NCI-H2196 treated with DMSO at 0.1 percent for 48 hours (cell line): ENCODE measurements around the gene LANCL2.

Source experiments
- DNase-seq: peaks from one replicate; lab custom pipeline; 2025; ENCODE audit not compliant: unreplicated experiment; lab: John Stamatoyannopoulos, UW

Gene LANCL2

DNA sequence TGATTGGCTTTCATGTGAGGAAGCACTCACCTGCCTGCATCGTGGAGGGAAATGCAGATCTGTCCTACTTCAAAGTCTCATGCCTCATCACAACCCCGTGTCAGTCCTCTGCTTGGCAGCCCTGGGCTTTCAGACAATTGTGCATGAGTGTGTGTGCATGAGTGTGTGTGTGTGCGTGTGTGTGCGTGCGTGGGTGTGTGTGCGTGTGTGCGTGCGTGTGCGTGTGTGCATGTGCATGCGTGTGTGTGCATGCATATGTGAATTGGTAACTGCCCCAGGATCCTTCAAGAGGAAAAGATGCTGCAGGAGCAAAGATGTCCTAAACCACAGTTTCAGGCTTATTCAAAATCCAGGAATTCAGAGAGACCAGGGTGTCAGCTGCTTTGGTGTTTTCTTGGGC, 71.3 kb downstream of the LANCL2 start:
- no peak for DNase-seq

DNA sequence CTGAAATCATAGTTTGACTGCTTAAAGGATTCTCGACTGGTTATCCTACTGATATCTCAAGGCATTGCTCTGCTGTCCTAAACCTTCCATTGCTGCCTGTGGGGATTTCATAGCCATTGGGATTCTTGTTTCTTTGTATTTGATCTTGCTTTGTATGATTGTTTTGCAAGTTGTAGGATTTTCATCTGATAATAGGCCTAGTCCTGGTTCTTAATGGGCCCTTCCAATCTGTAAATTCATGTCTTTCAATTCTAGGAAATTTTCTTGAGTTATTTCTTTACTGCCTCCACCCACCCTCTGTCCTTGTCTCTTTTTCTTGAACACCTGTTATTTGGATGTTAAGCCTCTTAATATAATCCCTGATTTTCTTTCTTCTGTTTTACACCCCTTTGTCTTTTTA, 72.2 kb downstream of the LANCL2 start:
- no peak for DNase-seq

DNA sequence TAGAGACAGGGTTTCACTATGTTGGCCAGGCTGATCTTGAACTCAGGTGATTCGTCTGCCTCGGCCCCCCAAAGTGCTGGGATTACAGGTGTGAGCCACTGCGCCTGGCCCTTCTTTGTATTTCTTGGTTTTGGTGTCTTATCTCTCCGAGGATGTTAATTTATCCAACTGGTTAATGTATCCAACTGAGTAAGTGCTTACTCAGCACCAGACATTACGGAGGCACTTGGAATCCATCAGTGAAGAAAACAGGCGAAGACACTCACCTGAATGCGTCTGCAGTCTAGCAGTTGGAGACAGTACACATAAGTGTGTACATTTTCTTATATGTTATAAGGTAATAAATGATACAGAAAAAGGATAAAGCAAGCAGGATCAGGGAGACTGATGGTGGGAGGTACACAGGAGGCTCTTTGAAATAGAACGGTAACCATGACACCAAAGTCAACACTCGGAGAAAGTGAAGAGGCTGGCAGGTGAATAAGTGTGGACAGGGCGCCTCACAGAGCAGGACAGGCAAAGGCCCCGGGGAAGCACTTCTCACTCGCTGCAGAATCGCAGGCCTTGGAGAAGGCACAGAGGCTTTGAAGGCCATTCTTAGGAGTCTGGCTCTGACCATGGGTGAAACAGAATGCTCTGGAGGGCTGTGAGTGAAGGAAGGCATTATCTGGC, 73.1 kb downstream of the LANCL2 start:
- peak; percentile 78 for DNase-seq

DNA sequence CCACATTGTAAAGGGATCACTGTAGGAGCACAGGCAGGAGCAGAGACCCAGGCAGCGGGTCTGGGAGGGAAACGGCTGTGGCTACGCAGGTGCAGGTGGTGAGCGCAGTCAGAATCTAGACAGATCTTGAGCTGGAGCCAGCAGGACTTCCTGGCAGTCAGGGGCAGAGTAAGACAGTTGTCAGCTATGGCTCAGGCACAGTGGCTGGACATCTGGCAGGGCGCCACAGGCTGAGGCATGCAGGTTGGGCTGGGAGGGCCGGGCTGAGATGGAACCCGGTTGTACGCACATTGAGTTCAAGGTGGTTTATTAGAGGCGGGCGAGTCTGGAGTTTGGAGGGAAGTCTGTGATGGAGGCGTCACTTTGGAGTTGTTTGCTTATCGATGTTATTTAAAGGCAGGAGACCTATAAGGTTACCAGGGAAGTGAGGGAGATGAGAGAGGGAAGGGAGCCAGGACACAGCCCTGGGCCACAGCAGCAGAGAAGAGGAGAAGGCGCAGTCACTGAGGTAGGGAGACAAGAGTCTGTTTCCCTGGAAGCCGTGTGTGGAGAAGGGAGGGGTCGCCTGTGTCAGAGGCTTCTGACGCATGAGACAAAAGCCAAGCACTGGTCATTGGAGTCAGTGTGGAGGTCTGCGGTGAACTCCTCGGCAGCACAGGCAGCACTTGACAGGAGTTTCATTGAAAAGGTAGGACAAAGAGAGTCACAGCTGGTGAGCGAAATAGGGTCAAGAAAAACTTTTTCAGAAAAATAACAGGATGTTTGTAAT, 73.8 kb downstream of the LANCL2 start:
- DNase-seq: peak; percentile 75

DNA sequence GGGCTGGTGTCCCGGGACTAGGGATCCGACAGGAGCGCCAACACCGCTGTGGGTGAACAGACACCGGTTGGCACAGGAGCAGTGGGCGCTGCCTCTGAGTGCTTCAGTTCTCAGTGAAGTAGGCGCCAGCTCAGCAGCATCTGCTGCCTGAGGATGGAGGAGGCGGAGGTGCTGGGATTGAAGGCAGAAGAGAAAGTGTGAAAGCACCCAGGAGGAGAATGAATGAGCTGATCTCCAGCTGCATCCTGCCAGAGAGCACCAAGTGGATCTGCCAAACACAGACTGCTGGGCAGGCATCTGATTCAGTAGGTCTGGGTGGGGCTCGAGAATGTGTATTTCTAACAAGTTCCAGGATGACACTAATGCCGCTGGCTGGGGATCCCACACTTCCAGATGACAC, 74.5 kb downstream of the LANCL2 start:
- DNase-seq: peak; percentile 36

DNA sequence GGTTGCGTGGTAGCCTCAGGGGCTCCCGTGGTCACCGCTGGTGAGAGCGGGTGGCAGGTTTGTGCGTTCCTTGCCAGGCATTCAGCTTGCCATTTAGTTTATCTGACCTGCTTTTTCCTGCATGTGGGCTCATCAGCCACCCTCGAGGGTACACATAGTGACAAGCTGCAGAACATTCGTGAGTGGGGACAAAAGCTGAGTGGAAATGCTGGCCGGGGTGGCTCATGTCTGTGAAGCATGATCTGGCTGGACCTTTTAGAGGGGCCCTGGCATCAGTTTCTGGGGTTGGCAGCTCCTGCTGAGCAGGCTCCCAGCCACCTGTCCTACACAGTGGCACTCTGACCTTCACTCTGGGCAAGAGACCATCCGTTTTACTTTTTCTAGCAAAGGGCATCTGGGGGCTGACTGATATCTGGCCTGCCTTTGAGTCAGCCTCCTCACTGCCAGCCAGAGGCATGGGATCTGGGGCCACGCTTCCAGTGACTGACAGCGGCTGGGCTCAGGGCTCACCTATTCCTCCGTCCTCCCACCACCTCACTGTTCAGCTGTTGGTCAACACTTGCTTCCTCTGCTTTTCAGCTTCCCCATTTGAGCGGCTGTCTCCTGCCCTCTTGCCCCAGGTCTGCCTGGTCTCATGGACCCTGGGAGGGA, 75.0 kb downstream of the LANCL2 start:
- DNase-seq: no peak

DNA sequence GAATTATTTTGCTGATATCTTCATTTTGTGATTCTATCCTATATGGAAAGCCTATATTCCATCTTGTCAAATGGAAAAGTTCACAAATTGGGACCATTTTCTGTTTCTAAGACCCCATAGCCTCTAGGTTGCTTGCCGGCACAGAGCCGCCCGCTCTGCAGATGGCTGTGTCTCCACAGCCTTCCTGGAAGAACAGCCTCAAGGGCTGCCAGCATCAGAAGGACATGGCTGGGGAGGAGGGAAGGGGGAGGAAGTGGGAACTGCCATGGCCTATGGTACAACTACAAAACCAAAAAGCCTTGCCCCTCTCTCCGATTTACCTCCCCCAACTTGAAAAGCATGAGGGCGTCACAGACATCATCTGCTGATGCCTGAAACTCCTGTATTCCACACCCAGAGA, 75.9 kb downstream of the LANCL2 start:
- no peak for DNase-seq

DNA sequence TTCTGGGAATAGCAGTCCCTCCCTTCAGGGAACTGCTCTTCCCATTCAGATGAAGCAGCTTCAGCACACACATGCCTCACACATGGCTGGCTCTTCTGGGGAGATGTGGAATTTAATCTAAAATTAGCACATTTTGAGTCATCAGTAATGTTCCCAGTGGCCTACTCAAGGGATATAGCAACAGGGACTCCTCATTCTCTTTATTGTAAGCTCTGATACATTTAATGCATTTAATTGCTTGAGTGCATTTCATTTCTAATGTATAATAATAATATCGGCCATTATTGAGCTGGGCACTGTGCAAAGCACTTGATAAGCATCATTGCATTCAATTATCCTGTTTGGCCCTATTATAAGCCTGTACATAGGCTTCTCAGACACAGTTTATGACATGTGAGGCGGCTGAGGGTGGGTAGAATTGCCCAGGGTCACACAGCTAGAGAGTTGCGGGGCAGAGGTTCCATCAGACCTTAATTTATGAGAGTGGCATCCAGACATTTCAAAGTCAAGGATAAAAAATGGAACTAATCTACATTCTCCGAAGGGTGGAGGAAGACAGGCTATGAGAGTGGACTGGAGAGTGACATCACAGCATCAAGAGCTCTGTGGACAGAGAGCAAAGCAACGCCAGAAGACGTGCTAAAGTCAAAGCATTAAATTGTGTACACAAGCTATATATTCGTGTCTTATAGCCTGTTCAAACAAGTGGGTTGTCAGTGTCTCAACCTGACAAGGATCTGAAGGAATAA, 76.8 kb downstream of the LANCL2 start:
- DNase-seq: no peak

DNA sequence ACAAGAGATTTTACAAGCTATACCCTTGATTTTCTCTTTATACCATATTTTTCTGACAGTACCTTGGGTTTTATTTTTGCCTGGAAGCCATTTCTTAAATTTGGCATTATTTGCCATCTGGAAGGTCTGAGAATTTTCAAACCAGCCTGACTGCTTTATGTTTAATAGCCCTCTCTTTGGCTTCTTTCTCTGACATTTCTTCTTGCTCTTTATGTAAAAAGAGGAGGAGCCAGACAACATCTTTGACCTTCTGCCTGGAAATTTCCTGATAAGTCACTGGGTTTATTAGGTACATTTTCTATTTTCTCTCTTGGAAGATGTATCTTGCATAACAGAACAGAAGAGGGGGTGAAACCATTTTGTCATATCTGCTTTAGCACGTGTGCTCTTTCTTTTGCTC, 79.6 kb downstream of the LANCL2 start:
- DNase-seq: no peak

DNA sequence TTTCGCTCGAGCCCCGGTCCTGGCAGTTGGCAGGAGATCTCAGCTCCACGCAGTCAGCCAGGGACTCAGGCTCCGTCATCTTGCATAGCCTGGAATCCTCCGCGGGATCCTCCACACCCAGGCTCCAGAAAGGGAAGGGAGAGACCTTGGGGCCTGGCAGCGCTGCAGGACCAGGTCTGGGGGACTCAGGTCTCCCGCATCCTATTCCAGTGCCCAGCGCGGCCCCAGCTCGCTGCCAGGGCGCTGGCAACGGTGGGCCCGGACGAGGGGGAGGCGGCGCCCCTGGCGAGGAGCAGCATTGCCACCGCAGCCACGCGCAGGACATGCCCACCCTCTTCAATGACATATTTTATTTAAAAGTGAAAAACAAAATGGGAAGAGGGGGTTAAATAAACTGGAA, 83.4 kb downstream of the LANCL2 start:
- no peak for DNase-seq

DNA sequence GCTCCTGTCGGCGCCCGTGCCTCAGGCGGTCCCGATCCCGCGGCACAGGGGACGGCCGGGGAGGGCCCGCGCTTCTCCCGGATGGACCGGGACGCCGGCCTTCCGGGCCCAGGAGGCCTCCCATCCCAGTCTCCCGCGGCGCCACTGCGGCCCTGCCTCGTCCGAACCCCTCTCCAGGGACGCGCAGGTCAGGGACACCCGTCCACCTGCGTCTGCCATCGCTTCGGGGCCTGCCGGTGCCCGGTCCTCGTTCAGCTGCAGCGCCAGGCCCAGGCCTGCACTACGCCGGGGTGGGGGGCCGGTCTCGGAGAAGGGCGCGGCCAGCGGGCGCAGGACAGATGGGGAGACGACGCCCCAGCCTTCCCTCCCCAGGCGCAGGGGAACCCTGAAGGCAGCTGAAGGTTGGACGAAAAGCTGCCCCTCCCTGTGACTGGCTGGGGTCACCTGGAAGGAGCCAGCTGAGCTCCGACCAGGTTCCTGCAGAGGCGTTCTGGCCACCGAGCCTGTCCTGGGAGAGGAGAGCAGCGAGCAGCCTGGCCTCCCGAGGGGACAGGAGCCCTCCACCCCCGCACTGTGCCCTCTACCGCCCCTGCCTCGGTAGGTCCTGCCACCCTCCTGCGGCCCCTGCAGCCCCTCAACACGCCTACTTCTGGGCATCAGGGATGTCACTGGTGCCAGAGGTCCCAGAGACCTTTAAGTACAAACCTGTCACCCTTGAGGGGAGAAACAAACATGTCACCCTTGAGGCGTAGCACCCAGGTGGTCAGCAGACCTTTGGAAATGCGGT, 84.3 kb downstream of the LANCL2 start:
- DNase-seq: no peak

DNA sequence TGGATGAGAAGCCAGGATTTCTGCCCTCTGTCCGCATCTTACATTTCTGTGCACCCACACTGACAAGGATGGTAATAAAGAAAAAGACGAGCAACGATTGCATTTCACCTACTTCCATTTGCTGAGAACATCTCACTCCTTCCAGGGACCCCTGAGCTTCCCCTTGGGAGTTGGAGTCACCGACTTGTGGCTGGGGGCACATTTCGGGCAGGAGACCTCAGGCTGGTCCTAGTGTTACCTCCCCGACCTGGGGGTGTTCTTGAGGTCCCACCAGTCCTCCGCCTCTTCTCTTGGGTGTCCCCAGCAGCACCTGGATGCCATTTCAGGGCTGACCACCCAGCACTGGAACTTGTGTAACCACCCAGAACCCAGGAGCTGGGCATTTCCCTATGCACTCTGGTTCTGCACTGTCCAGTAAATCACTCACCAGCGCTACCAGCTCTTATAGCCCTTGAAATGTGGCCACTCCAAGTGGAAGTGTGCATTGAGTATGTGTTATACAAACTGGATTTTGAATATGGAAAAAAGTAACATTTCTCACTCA, 84.9 kb downstream of the LANCL2 start:
- no peak for DNase-seq

DNA sequence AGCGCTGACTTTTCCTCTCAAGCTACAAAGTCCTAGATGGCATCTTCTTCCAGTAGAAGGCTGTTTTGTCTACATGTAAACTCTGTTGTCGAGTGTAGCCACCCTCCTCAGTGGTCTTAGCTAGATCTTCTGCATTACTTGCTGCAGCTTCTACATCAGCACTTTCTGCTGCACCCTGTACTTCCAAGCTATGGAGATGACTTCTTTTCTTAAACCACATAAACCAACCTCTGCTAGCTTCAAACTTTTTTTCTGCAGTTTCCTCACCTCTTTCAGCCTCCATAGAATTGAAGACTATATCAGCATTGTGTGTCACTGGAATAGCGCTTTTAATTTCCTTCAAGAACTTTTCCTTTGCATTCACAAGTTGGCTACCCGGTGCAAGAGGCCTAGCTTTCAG, 87.8 kb downstream of the LANCL2 start:
- DNase-seq: no peak

DNA sequence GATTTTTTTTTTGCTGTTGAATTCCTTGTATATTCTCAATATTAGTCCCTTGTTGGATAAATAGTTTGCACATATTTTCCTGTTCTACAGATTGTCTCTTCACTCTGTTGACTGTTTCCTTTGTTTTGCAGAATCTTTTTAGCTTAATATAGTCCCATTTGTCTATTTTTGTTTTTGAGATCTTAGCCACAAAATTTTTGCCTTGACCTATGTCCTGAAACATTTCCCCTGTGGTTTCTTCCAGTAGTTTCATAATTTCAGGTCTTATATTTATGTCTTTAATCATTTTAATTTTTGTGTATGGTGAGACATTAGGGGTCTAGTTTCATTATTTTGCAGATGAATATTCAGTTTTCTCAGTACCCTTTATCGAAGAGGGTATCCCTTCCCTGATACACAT, 92.7 kb downstream of the LANCL2 start:
- no peak for DNase-seq

DNA sequence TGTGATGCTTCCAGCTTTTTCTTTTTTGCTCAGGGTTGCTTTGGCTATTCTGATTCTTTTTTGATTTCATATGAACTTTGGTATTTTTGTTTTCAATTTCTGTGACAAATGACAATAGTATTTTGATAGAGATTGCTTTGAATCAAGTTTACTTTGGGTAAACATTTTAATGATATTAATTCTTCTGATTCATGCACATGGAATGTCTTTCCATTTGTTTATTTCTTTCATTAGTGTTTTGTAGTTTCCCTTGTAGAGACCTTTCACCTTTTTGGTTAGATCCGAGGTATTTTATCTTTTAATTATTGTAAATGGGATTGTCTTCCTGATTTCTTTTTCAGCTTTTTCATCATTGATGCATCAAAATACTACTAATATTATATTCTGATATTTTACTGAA, 93.2 kb downstream of the LANCL2 start:
- no peak for DNase-seq

DNA sequence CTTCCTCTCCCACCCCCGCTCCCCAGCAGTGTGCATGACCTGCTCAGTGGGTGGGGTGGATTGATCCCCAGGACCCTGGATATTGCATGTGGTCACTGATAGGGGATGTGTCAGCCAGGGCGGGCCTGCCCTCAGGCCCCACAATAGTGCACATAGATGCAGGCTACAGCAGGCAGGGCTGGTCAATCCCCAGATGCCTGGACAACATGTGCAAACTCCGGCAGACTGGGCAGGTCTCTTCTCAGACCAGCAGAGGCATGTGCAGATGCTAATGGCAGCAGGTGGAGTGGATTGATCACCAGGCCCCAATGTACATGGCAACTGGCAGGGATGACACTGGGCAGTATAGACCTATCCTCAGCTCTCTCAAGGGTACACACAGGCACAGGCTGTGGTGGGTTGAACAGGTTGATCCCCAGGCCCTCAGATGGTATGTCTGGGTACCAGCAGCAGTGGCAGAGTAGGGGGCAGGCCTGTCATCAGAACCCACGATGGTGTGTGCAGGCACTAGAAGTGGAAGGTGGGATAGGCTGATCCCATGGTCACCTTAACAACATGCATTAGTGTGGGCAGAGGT, 98.6 kb downstream of the LANCL2 start:
- DNase-seq: no peak

DNA sequence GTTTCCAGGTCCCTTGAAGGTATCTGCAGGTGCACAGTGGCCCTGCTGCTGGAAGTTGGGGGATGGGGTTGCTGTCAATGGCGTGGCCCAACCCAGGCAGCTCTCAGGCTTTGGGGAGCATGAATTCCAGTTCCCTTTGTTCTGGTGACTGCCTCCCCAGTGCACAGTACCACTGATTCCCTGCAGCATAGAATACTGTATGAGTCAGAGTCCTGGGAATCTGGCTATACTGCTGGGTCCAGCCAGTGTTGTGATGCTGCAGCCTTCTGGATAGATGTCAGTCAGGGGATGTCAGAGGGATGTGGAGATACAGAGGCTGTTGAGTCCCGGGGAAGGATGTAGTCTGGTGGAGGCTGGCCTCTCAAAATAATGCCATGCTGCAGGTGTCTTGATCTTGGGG, 99.3 kb downstream of the LANCL2 start:
- no peak for DNase-seq

DNA sequence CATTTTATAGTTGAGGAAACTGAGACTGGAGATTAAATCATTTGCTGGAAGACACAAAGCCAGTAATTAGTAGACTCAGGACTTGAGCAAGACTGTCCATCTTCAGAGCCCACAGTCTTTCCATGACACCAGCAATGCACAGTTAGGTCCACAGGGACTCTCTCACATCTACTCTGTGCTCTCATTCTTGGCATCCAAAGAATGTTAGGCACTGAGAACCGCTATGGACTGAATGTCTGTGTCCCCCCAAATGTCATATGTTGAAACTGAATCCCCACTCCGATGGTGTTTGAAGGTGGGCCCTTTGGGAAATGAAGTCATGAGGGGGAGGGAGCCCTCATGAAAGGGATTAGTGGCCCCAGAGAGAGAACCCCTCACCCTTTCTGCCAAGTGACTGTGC, 100.6 kb downstream of the LANCL2 start:
- no peak for DNase-seq

DNA sequence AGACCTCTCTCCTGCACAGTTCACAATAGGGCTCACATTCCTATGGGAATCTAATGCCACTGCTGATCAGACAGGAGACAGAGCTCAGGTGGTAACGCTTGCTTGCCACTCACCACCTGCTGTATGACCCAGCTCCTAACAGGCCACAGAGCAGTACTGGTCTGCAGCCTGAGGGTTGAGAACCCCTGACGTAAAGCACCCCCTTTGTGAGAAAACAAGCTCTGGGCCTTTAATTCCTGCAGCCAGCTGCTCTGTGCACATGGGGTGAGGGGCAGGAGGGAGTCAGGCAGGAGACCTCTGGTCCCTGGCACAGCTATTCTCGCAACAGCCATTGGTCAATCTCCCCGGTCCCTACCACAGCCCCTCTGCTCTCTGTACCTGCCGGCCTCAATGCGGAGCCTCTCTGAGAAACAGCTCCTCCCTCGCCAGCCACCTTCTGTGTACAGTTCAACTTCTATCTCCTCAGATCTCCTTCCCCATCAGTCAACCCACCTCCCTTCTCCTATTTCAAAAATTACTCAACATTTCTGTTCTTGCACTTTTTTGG, 102.0 kb downstream of the LANCL2 start:
- no peak for DNase-seq

DNA sequence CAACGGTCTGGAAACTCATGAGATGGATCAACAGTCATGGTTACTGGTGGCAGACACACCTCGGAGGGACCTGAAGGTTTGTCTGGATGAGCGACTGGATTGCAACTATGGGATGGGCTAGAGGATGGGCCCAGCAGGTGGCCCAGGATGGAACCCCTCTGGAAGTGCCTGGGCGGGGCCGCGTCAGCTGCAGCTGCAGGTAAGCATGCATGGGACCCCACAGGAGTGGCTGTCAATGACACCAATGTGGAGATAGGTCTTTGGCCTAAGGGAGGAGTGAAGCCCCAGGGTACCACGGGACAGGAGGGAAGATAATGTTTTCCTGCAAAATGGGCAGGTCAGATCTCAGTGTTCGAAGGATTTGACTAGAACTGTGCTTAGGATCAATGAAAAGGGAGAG, 103.4 kb downstream of the LANCL2 start:
- DNase-seq: no peak
